ENCODE measurements around the gene SARDH.

Gene SARDH

GRCh38 chr9:133690081-133690561 lies 48.0 kb downstream of the SARDH start:
- in situ Hi-C loops (cut with HindIII; ENCODE audit: low sequenced_read_pairs): no loop called here

GRCh38 chr9:133689151-133689763 lies 48.9 kb downstream of the SARDH start:
- in situ Hi-C loops (cut with HindIII; ENCODE audit: low sequenced_read_pairs): no loop called here

- in situ Hi-C loops (cut with HindIII; ENCODE audit: low sequenced_read_pairs): no loop called here
These were observed 50.0 kb downstream of the SARDH start for GRCh38 chr9:133687856-133688761.

- in situ Hi-C loops (cut with HindIII; ENCODE audit: low sequenced_read_pairs): no loop called here
These were observed 51.2 kb downstream of the SARDH start for GRCh38 chr9:133686642-133687575.

- in situ Hi-C loops (cut with HindIII; ENCODE audit: low sequenced_read_pairs): no loop called here
These were observed 52.2 kb downstream of the SARDH start for GRCh38 chr9:133685653-133686609.

- in situ Hi-C loops (cut with HindIII; ENCODE audit: low sequenced_read_pairs): no loop called here
These were observed 53.2 kb downstream of the SARDH start for GRCh38 chr9:133684936-133685361.

- in situ Hi-C loops (cut with HindIII; ENCODE audit: low sequenced_read_pairs): no loop called here
These were observed 53.8 kb downstream of the SARDH start for GRCh38 chr9:133684121-133684935.

- in situ Hi-C loops (cut with HindIII; ENCODE audit: low sequenced_read_pairs): no loop called here
These were observed 54.5 kb downstream of the SARDH start for GRCh38 chr9:133683586-133684120.

- in situ Hi-C loops (cut with HindIII; ENCODE audit: low sequenced_read_pairs): no loop called here
These were observed 55.1 kb downstream of the SARDH start for GRCh38 chr9:133682818-133683585.

- in situ Hi-C loops (cut with HindIII; ENCODE audit: low sequenced_read_pairs): no loop called here
These were observed 56.4 kb downstream of the SARDH start for GRCh38 chr9:133681658-133682306.

- in situ Hi-C loops (cut with HindIII; ENCODE audit: low sequenced_read_pairs): no loop called here
These were observed 57.0 kb downstream of the SARDH start for GRCh38 chr9:133680976-133681657.

GRCh38 chr9:133680250-133680975 lies 57.7 kb downstream of the SARDH start:
- in situ Hi-C loops (cut with HindIII; ENCODE audit: low sequenced_read_pairs): no loop called here

- in situ Hi-C loops (cut with HindIII; ENCODE audit: low sequenced_read_pairs): no loop called here
These were observed 58.6 kb downstream of the SARDH start for GRCh38 chr9:133679466-133680061.

- in situ Hi-C loops (cut with HindIII; ENCODE audit: low sequenced_read_pairs): no loop called here
These were observed 59.1 kb downstream of the SARDH start for GRCh38 chr9:133679056-133679455.

- in situ Hi-C loops (cut with HindIII; ENCODE audit: low sequenced_read_pairs): no loop called here
These were observed 60.8 kb downstream of the SARDH start for GRCh38 chr9:133677126-133678010.
